H1 (cell line): ENCODE results near the gene DIPK1A. TPM values are rescaled to one million over a fixed set of nuclear protein-coding genes. Genes with fewer than 3 reads are reported as not detected.

ENCODE experiments used
- CTCF ChIA-PET: fragments of 300-600 bp; sonication (Branson Sonifier 250); formaldehyde crosslinking; loops from one replicate; lab custom pipeline; 2021; ENCODE audit not compliant: partially characterized antibody; lab: Charles Lee
- POLR2A ChIA-PET: fragments of 300-600 bp; sonication (Branson Sonifier 250); formaldehyde crosslinking; loops from one replicate; lab custom pipeline; 2021; ENCODE audit warnings: inconsistent platforms; ENCODE audit not compliant: partially characterized antibody; lab: Charles Lee
- DNase-seq, 2 experiments: peaks; one replicate each; pipeline versions ENCODE4 v3.0.0 to v3.0.0-alpha.2; 2010 to 2022; ENCODE audit warnings: low spot score in 2 of 2, low read depth in 1 of 2, mixed read lengths in 1 of 2
- FAIRE-seq: peaks from 2 replicates; lab custom pipeline; 2011; peaks lifted over from hg19 to GRCh38; lab: Jason Lieb, UNC
- H2AFZ ChIP-seq: 2 replicates; pipeline ENCODE4 v1.8.1; 2012; ENCODE audit warnings: low read length, inconsistent platforms
- H2AK5ac ChIP-seq: 2 replicates; pipeline ENCODE4 v1.6.1; 2013; ENCODE audit warnings: low read depth, low read length
- H2BK120ac ChIP-seq: replicated peaks from 2 replicates; pipeline ENCODE3; 2013; ENCODE audit warnings: low read depth, low read length, inconsistent platforms
- H2BK12ac ChIP-seq: 2 replicates; pipeline ENCODE4 v1.6.1; 2013; ENCODE audit warnings: low read depth, low read length
- H2BK15ac ChIP-seq: 2 replicates; pipeline ENCODE4 v1.6.1; 2013; ENCODE audit warnings: low read length
- H2BK20ac ChIP-seq: 2 replicates; pipeline ENCODE4 v1.6.1; 2013; ENCODE audit warnings: low read length
- H2BK5ac ChIP-seq: 2 replicates; pipeline ENCODE4 v1.6.1; 2013; ENCODE audit warnings: low read depth, low read length
- H3K14ac ChIP-seq: 2 replicates; pipeline ENCODE4 v1.6.1; 2013; ENCODE audit warnings: inconsistent platforms; ENCODE audit not compliant: insufficient read length
- H3K18ac ChIP-seq: 2 replicates; pipeline ENCODE4 v1.6.1; 2013; ENCODE audit warnings: low read length; ENCODE audit errors: extremely low read depth
- H3K23ac ChIP-seq: 2 replicates; pipeline ENCODE4 v1.6.1; 2013; ENCODE audit warnings: inconsistent platforms; ENCODE audit not compliant: insufficient read length
- H3K23me2 ChIP-seq: 2 replicates; pipeline ENCODE4 v1.6.1; 2013; ENCODE audit warnings: low read depth, low read length
- H3K27ac ChIP-seq: 2 replicates; pipeline ENCODE4 v1.6.1; 2011; ENCODE audit warnings: low read depth, low read length, inconsistent platforms
- H3K27me3 ChIP-seq, 4 experiments: replicated peaks in 1 of 4; 1 replicate in 1 of 4; 2 replicates in 3 of 4; pipeline versions ENCODE4 v1.6.1 to v1.8.1; 2011 to 2013; ENCODE audit warnings: low read length in 3 of 4, mild to moderate bottlenecking in 3 of 4, inconsistent platforms in 2 of 4, mixed read lengths in 2 of 4, moderate library complexity in 1 of 4; ENCODE audit not compliant: control insufficient read depth in 3 of 4, insufficient read depth in 3 of 4; ENCODE audit errors: extremely low read depth in 1 of 4
- H3K36me3 ChIP-seq, 4 experiments: 2 replicates each; pipeline versions ENCODE4 v1.6.1 to v1.8.1; 2011 to 2013; ENCODE audit warnings: mild to moderate bottlenecking in 4 of 4, low read length in 3 of 4, moderate library complexity in 2 of 4, control low read depth in 1 of 4, inconsistent platforms in 1 of 4; ENCODE audit not compliant: insufficient read depth in 4 of 4, control insufficient read depth in 2 of 4
- H3K4ac ChIP-seq: replicated peaks from 2 replicates; pipeline ENCODE3; 2013; ENCODE audit warnings: low read length, low read depth, mixed read lengths, inconsistent platforms; ENCODE audit not compliant: insufficient read length
- H3K4me1 ChIP-seq, 4 experiments: replicated peaks in 1 of 4; 1 replicate in 1 of 4; 2 replicates in 3 of 4; pipeline versions ENCODE4 v1.6.1 to v1.8.1; 2011 to 2013; ENCODE audit warnings: low read length in 3 of 4, inconsistent platforms in 2 of 4, mixed read lengths in 1 of 4; ENCODE audit not compliant: insufficient read depth in 4 of 4, control insufficient read depth in 3 of 4
- H3K4me2 ChIP-seq, 2 experiments: 2 replicates each; pipeline versions ENCODE4 v1.6.1 to v1.8.1; 2011 to 2013; ENCODE audit warnings: low read depth in 2 of 2, low read length in 2 of 2, control low read depth in 1 of 2, inconsistent platforms in 1 of 2, mild to moderate bottlenecking in 1 of 2; ENCODE audit not compliant: insufficient read depth in 1 of 2
- H3K4me3 ChIP-seq, 4 experiments: fragments of 200-600, 300-600 bp in 1 of 4; sonication (generic), shearing (Covaris generic), sonication (Bioruptor Twin) in 1 of 4; 2 replicates each; pipeline versions ENCODE4 v1.5.1 to v1.8.1; 2011 to 2016; ENCODE audit warnings: low read length in 4 of 4, low read depth in 3 of 4, control low read depth in 2 of 4, inconsistent platforms in 2 of 4, mild to moderate bottlenecking in 2 of 4, mixed read lengths in 1 of 4, moderate library complexity in 1 of 4; ENCODE audit not compliant: insufficient read depth in 2 of 4; ENCODE audit errors: extremely low read depth in 1 of 4
- H3K56ac ChIP-seq: replicated peaks from 2 replicates; pipeline ENCODE3; 2013; ENCODE audit warnings: low read depth, mild to moderate bottlenecking, mixed read lengths, low read length, inconsistent platforms; ENCODE audit not compliant: insufficient read length
- H3K79me1 ChIP-seq: 2 replicates; pipeline ENCODE4 v1.6.1; 2013; ENCODE audit warnings: low read depth, low read length, control low read depth
- H3K79me2 ChIP-seq, 2 experiments: 2 replicates each; pipeline versions ENCODE4 v1.6.1 to v1.8.1; 2012 to 2013; ENCODE audit warnings: low read length in 2 of 2, mild to moderate bottlenecking in 2 of 2, inconsistent platforms in 1 of 2; ENCODE audit not compliant: insufficient read depth in 2 of 2, control insufficient read depth in 1 of 2
- H3K9ac ChIP-seq, 4 experiments: replicated peaks in 1 of 4; 1 replicate in 1 of 4; 2 replicates in 3 of 4; pipeline versions ENCODE4 v1.6.1 to v1.8.1; 2011 to 2013; ENCODE audit warnings: low read depth in 3 of 4, low read length in 3 of 4, control low read depth in 2 of 4, mild to moderate bottlenecking in 2 of 4, moderate library complexity in 2 of 4, inconsistent platforms in 1 of 4; ENCODE audit errors: extremely low read depth in 1 of 4
- H3K9me3 ChIP-seq, 2 experiments: 2 replicates each; pipeline versions ENCODE4 v1.6.1 to v1.8.1; 2012 to 2013; ENCODE audit warnings: mild to moderate bottlenecking in 2 of 2, moderate library complexity in 2 of 2, control low read depth in 1 of 2, inconsistent platforms in 1 of 2, low read depth in 1 of 2, low read length in 1 of 2, mixed read lengths in 1 of 2; ENCODE audit not compliant: insufficient read depth in 2 of 2
- H4K20me1 ChIP-seq, 2 experiments: replicated peaks in 1 of 2; 2 replicates each; pipeline versions ENCODE3 to v1.8.1; 2011 to 2013; ENCODE audit warnings: inconsistent platforms in 2 of 2, low read length in 2 of 2, mild to moderate bottlenecking in 1 of 2; ENCODE audit not compliant: insufficient read depth in 2 of 2, control insufficient read depth in 1 of 2
- H4K5ac ChIP-seq: 2 replicates; pipeline ENCODE4 v1.6.1; 2013; ENCODE audit warnings: low read length, low read depth, mixed read lengths, inconsistent platforms; ENCODE audit not compliant: insufficient read length
- H4K8ac ChIP-seq: 2 replicates; pipeline ENCODE4 v1.8.0; 2013; ENCODE audit warnings: mild to moderate bottlenecking, moderate library complexity, low read length, inconsistent platforms; ENCODE audit not compliant: insufficient read depth; ENCODE audit errors: extremely low read depth
- H4K91ac ChIP-seq: replicated peaks from 2 replicates; pipeline ENCODE3; 2013; ENCODE audit warnings: low read length, mixed read lengths, inconsistent platforms; ENCODE audit not compliant: insufficient read length
- CBX8 ChIP-seq: fragments of 300-800, 300-1000 bp; sonication (generic); IDR thresholded peaks from 2 replicates; pipeline ENCODE4 v1.7.1; 2016; ENCODE audit warnings: low read depth, low read length, borderline replicate concordance
- POLR2A ChIP-seq, 2 experiments: IDR thresholded peaks; 1 replicate in 1 of 2; 2 replicates in 1 of 2; pipeline ENCODE4 v1.6.1; 2011; ENCODE audit warnings: low read depth in 2 of 2, low read length in 2 of 2, mild to moderate bottlenecking in 2 of 2; ENCODE audit errors: control extremely low read depth in 1 of 2
- RBBP5 ChIP-seq: IDR thresholded peaks from 2 replicates; pipeline ENCODE4 v1.7.1; 2012; ENCODE audit warnings: low read depth, mild to moderate bottlenecking, inconsistent platforms, low read length, moderate library complexity, borderline replicate concordance
- SRF ChIP-seq: IDR thresholded peaks from 2 replicates; pipeline ENCODE4 v1.6.1; 2011; ENCODE audit warnings: mild to moderate bottlenecking, low read depth, low read length, moderate library complexity
- TAF7 ChIP-seq: optimal IDR thresholded peaks from 2 replicates; pipeline ENCODE3; 2011; ENCODE audit warnings: low read depth, mild to moderate bottlenecking, inconsistent platforms, low read length, moderate library complexity, borderline replicate concordance
- TEAD4 ChIP-seq: IDR thresholded peaks from 2 replicates; pipeline ENCODE4 v1.6.1; 2012; ENCODE audit warnings: low read depth, low read length, inconsistent platforms, mixed read lengths
- polyA plus RNA-seq, 7 experiments: library from polyadenylated mRNA; depleted of rRNA in 3 of 7; stranded (reverse) in 5 of 7; unstranded in 2 of 7; fragments of >200 nt in 5 of 7; fragments of 200-250 nt in 2 of 7; gene quantifications; 1 replicate in 5 of 7; 2 replicates in 1 of 7; 4 replicates in 1 of 7; pipeline versions ENCODE4 v1.2.1 to v1.2.3, GENCODE V29; 2011 to 2013; ENCODE audit warnings: missing spikeins in 2 of 7, mixed read lengths in 2 of 7
- total RNA-seq: library from RNA; stranded (reverse); fragmentation: NEBNext Ultra II Directional; extraction: Animal tissue kit (Norgen Biotek cat#: 25700); gene quantifications from 2 replicates; pipeline ENCODE4 v1.2.1, GENCODE V29; 2021

Gene DIPK1A
- total and polyA plus RNA-seq, 2 of the 8 experiments (the other 6 are each of a cell fraction or from before 2014, with no cell fraction given) = 2.5 to 5.0 TPM

- Histone ChIP-seq H3K18ac (no peak overlapping the region), H4K5ac (no peak overlapping the region), H3K27me3 (no peaks in the 10 kb centered on the region), H2BK12ac (no peak overlapping the region; the same call in 1 of the 2 replicates), H2BK5ac (no peak overlapping the region), H2AFZ (no peak overlapping the region), H3K23me2 (no peaks in the 10 kb centered on the region), H4K20me1 (no peaks in the 10 kb centered on the region), H3K4me3 (no peak overlapping the region), H3K4ac (no peak overlapping the region), H3K4me2 (no peak overlapping the region), H3K79me1 (no peaks in the 10 kb centered on the region), H2BK120ac (no peak overlapping the region), H3K14ac (no peak overlapping the region), H3K56ac (no peak overlapping the region), H2AK5ac (no peak overlapping the region), H3K4me1 (no peaks in the 10 kb centered on the region), H3K79me2 (no peaks in the 10 kb centered on the region), H3K9ac (no peak overlapping the region), H2BK15ac (no peak overlapping the region), H3K36me3 (no peaks in the 10 kb centered on the region), H3K27ac (no peak overlapping the region), H4K91ac (no peak overlapping the region), H2BK20ac (no peak overlapping the region), H3K9me3 (no peaks in the 10 kb centered on the region), H4K8ac (no peak overlapping the region), H3K23ac (no peak overlapping the region)
- FAIRE-seq (no peak), DNase-seq (no peak)
- CTCF ChIA-PET = interaction anchor here (1.0 to 3.8 kb wide), 4 partner anchors 12 to 136 kb away, joined by 3 to 79 read pairs (median 46); no protein-coding TSS in a partner anchor
- TF ChIP-seq TAF7 (no peak), TEAD4 (0 out of 2 replicates have a peak, but pooled peaks have one; percentile 13), CBX8 (no peak), SRF (no peak), RBBP5 (no peak), POLR2A (IDR thresholded peaks at IDR 0.05; ENCODE audit: control extremely low read depth in 1 of 2, low read depth in 2 of 2, low read length in 2 of 2) (no peak)
- POLR2A ChIA-PET = no interaction called here
Observed at GRCh38 chr1:92992054-92992453, 30.8 kb upstream of the DIPK1A start.
